Tongue (tissue), 2 donors: Measurements from ENCODE around the gene ORMDL1. TPM values are rescaled to one million over a fixed set of nuclear protein-coding genes. Genes with fewer than 3 reads are reported as not detected.

Experiments used
- DNase-seq: peaks from one replicate; pipeline ENCODE4 v3.0.0-alpha.2; 2015
- total RNA-seq: library from RNA; depleted of rRNA; stranded (reverse); fragments of >200 nt; gene quantifications from one replicate; pipeline ENCODE4 v1.2.3, GENCODE V29; 2014

Gene ORMDL1, protein sequence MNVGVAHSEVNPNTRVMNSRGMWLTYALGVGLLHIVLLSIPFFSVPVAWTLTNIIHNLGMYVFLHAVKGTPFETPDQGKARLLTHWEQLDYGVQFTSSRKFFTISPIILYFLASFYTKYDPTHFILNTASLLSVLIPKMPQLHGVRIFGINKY
- total RNA-seq = 64.8 TPM

DNA sequence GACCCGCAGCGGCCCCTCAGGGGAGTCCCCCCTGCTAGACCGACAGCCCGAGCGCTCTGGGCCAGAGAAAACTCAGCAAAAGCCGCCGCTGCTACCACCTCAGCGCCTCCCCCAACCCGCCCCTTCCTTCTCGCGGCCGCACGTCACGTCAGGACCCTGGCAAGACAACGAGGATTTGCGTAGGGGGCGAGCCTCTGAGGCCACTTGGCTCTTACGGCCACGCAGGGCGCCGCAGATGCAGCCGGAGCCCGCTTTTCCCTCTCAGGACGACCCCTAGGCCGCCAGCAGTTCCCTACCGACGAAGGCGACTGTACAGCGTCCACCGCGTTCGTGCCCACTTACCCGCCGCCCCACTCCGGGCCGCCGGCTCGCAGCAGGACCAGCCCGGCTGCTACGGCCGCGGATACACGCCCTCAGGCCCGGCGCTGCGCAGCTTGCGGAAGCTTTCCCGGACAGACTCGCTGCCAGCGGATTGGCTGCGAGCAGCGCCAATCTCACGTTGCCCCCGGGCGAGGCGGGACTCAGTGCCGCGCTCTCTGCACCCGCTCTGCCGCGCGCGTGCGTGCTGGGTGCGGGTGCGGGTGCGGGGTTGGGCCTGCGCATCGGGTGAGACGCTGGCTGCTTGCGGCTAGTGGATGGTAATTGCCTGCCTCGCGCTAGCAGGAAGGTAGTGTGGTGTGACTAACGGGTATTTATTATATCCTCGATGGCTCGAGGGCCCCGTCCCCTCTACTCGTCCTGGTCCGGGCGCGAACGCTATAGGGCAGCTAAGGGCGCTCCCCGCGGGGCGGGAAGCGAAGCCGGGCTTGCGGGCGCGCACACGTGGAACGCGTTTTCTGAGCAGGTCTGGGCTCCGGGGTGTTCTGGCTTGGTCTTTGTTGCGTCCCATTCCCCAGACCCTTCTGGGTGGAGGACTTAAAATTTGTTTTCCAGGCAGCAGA is at the start of gene ORMDL1, which contains the start of gene PMS1:
ORMDL1 (minus strand) TSS at position 413 of the 941 bp plus-strand sequence. CDS start 1,744 bp downstream, outside the sequence.
PMS1 (plus strand) TSS at position 524 of the 941 bp plus-strand sequence. CDS start 7,360 bp downstream, outside the sequence.
- DNase-seq = peak; percentile 98

DNA sequence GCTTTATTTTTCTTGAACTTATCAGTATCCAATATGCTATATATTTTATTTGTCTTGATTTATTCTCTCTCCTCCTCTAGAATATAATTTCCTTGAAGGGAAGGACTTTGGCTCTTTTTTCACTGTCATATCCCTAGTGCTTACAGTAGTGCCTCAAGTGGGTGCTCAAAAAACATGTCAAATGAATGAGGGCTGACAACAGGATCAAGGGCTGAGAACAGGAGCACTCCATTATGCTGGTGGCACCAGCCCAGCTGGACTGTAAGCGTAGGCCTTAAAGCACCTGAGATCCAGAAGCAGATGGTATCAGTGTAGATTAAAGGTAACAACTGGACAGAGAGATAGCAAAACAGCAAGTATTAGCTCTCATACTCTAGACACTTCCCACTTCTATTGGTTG is 46.4 kb upstream of the ORMDL1 start:
- DNase-seq = no peak

DNA sequence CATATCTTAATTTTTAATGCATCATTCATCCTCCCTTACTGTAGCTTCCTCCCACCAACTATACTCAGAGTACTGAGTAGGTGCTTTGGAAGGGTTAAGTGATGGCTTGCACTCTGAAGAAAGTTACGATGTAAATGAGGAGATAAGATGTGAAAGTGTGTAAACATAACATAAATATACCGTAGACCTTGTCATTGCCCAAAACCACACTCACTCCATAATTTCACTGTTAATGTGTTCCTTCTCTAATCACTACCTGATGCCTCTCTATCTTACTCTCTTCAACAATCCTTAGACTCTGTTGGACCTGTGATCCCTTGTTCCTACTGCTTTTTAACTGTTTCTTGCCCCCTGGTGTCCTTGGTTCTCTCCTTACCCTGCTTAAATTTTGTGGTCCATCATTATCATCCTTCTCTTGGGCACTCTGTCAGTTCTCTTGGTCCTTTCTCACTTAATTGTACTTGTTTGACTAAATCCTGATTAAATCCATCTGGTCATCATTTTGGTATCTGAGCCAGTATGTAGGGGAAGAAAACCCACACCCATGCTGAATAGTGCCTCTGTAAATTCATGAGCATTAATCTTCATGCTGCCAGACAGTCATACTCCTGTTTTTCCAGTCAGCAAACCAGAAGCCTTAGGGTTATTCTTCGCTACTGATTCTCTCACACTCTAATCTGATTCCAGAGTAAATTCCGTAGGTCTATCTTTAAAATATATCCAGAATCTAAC is 45.1 kb upstream of the ORMDL1 start:
- DNase-seq = no peak

DNA sequence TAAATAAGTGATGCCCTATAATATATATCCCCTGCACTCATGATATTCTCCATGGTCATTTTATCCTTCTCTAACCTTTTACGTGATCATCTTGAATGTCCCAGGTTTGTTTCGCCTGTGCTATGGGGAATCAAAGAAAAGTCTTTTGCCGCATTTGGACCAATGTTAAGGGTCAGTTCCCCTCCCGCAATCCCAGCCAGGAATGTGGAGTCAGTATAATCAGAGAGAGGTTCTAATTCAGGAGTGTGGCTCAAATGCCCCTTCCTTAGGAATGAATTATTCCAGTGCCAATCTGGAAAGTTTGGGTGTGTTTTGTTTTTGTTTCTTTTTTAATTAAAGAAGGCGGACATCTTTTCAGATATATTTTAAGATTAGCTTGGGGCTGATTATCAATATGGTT is 41.9 kb upstream of the ORMDL1 start:
- DNase-seq = no peak

DNA sequence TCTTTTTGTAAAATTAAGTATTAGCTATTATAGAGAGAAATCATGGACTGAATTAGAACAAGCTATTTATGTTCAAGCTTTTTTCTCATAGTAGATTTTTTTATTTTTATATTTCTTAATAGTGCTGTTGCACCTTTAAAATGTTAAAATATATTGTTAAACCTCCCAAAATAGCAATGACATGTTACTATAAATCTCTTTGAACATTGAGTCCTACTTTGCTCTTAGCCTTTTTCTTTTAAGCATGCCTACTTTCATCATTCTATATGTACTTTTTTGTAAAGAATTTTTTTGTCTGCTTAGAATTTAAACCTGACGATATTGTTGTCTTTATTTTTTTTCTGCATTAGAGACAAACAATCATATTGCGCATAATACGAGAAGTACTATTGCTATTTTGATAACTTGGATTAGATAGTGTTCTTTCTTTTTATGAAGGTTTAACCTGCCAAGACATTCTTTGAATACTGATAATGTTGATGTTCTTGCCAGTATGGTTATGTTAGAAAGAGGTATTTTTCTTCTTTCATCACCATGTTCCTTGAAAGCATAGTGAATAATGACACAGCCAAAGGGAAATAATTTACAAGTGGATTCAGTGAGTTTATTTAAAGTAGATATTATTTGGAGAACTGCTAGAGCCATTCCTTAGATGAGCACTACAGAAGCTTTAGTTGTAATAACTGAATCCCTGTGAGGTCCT is 40.7 kb upstream of the ORMDL1 start:
- DNase-seq = no peak

DNA sequence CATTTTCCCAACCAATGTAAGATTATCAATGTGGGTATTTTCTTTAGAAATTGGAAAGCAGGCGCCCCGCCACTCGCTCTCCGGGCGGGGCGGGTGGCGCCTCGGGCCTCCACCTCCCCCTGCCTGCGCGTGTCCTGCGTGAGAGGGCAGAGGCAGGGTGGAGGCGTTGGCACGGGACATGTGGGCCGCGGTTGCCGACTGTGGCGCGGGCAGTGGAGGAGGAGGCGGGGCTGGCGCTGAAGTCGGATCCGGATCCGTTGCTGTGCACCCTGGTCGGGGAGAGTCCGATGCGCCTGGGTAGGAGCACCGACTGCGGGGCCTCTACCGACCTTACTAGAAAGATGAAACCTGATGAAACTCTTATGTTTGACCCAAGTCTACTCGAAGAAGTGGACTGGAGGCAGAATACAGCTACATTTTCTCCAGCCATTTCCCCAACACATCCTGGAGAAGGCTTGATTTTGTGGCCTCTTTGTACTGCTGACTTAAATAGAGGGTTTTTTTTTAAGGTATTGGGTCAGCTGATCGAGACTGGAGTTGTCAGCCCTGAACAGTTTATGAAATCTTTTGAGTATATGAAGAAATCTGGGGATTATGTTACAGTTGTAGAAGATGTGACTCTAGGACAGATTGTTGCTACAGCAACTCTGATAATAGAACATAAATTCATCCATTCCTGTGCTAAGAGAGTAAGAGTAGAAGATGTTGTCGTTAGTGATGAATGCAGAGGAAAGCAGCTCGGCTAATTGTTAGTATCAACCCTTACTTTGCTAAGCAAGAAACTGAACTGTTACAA is 38.0 kb upstream of the ORMDL1 start:
- DNase-seq = no peak

DNA sequence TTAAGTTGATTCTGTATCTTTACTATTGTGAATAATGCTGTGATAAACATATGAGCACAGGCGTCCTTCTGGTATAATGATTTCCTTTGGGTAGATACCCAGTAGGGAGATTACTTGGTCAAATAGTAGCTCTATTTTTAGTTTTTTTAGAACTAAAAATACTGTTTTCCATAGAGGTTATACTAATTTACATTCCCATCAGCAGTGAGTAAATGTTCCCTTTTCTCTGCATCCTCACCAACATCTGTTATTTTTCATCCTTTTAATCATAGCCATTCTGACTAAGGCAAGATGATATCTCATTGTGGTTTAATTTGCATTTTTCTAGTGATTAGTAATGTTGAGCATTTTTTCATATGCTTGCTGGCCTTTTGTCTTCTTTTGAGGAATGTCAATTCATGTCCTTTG is 35.2 kb upstream of the ORMDL1 start:
- no peak for DNase-seq

DNA sequence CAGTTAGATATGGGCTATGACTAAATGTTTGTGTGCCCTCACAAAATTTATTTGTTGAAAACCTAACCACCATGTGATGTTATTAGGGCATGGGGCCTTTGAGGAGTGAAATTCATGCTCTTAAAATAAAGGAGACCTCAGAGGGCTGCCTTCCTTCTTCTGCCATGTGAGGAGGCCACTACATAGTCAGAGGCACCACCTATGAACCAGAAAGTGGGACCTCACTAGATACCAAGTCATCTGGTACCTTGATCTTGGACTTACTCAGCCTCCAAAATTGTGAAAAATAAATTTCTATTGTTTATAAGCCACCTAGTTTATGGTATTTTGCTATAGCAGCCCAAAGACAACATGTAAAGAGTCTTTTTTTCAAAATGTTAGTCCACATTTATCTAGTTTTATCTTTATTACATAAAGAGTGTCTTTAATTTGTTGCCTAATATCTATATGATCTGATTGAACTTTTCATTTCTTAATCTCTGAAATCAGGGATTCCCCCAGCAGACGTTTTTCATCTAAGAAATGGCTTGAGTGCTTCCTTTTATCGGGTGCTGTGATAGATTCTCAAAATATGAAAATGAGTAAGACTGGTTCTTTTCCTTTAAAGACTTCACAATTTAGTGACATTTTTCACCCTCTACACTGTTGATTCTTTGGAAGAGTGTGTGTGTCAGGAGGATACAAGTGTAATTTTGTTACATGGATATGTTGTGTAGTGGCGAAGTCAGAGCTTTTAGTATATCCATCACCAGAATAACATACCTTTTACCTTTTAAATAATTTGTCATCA is 34.3 kb upstream of the ORMDL1 start:
- DNase-seq = no peak

DNA sequence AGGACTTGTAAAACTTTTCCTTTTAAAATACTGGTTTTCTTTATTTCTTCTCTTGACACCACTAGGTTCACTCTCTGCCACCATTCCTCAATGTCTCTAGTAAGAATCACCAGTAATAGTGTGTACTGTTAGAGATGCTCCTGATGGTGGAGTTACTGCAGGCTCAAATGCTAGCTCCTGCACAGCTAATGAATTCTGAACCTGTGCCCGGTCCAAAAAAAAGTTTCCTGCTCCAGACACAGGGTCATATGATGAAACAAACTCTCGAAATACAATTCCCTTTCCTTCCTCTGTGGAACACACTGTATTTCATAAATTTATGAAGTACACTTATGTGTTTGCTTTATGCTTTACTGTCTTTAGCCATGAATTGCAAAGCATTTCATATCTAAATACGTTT is 19.3 kb upstream of the ORMDL1 start:
- no peak for DNase-seq

DNA sequence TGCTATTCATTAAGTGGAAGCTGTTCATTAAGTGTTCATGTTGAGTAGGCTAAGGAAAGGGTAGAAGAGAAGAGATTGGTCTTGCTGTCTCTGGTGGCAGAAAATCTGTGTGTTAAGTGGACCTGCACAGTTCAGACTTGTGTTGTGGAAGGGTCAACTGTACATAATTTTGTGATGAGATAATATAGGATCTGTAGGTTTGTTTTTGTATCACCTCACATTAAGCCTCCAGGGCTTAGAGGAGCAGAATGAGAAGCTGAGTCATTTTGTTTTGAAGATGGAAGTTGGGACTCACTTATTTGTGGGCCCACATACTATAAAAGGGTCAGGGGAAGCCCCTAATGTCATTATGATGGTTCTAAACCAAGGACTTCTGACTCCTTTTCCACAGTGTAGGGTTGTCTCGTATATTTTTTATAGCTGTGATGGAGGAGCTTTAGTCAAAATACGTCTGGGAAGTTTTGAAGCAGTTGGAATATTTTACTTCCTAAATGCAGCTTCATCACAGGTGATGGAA is 18.3 kb upstream of the ORMDL1 start:
- no peak for DNase-seq

DNA sequence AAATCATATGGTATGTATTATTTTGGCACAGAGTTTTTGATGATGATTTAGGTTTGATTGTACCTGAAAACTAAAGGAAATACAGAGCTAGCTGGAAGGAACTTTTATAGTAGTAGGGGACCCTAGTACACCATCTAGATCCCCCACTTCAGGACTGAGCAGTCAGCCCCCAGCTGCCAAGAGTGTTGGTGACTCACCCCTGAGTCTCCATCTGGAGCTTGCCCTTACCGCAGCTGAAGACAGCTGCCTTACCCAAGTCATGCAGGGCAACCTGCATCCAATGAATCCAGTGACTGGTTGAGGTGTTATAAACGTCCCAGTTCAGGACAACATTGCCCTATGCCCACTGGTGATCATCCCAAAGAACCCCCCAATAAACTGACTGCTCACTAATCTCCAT is 15.4 kb upstream of the ORMDL1 start:
- no peak for DNase-seq

DNA sequence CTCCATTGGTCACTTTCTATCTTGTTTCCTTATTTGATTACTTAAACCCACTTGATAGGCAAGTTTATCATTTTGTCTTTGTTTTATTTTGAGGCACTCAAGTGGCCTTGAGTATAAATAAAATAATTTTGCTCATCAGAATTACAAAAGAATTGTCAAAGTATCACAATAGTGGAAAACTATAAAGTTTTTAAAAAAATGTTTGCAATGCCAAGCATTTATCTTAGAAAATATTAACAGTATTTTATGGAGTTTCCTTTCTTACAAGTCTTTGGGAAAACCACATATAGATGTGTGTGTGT is 14.8 kb upstream of the ORMDL1 start:
- no peak for DNase-seq

DNA sequence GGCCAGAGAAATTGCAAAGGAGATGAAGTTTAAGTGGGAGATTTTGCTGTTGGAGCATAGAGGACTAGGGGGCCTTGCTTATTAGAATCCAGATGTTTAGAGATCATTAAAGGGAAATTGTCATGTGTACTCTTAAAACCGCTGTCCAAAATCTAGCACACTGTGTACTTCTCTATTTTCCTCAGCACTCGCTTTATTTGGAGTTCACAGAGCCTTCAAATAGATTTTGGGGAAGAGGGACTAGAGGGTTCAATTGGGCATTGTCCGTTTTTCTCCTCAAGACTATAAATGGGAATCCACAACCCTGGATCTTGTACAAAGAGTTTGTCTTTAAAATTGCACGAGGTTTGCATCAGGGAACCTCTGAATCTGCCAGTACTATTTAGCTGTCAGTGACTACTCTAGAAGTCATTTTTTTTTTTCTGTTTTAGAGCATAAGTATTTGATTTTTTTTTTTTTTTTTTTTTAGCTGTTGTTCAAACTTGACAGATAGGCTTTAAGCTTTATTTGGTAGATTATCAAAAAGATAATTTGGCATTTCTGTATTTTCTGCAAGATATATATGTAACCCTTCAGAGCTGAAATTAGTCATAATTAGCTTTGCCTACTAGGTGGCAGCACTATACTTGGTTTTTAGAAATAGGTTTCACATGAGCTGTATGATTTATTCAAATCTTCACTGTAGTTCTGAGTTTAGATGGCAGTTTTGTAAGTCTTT is 14.3 kb upstream of the ORMDL1 start:
- peak; percentile 56 for DNase-seq

DNA sequence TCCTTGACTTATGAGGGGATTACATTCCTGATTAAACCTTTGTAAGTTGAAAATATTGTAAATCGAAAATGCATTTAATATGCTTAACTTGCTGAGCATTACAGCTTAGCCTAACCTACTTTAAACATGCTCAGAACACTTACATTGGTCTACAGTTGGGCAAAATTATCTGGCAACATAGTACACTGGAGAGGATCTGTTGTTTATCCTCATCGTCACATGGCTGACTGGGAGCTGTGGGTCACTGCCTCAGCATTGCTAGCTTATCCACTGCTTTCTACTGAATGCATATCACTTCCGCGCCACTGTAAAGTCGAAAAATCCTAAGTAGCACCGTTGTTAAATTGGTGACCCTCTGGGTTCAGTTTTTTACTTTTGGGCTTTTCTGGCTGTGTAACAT is 13.8 kb upstream of the ORMDL1 start:
- no peak for DNase-seq

DNA sequence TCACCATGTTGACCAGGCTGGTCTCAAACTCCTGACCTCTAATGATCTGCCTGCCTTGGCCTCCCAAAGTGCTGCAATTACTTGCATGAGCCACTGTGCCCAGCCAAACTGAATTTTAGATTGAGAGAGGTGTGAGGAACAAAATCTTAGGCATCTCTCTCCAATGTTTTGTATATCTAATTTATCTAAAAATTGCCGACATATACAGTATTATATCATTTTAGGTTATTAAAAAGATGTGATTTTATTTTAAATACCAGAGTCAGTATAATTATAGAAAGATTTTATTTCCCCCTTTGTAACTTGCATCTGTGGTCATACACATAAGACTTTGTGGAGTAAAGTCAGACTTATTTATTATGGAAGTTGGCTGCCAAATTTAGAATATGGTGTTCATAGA is 10.2 kb upstream of the ORMDL1 start:
- no peak for DNase-seq

DNA sequence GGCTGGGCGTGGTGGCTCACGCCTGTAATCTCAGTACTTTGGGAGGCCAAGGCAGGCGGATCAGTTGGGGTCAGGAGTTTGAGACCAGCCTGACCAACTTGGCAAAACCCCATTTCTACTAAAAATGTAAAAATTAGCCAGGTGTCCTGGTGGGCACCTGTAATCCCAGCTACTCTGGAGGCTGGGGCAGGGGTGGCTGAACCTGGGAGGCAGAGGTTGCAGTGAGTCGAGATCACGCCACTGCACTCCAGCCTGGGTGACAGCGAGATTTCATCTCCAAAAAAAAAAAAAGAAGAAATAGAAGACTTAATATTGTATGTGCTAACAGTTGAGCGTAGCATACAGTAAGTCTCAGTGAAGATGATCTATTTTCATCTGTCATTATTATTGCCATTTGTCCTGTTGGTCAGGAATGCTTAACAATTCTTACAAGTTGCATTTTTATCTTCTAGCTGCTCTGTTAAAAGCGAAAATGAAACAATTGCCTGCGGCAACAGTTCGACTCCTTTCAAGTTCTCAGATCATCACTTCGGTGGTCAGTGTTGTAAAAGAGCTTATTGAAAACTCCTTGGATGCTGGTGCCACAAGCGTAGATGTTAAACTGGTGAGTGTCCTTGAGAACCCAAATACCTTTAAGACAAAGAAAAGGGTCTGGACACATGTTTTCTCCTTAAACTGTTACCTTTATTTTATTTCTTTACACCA is 7.4 kb upstream of the ORMDL1 start:
- DNase-seq = no peak

DNA sequence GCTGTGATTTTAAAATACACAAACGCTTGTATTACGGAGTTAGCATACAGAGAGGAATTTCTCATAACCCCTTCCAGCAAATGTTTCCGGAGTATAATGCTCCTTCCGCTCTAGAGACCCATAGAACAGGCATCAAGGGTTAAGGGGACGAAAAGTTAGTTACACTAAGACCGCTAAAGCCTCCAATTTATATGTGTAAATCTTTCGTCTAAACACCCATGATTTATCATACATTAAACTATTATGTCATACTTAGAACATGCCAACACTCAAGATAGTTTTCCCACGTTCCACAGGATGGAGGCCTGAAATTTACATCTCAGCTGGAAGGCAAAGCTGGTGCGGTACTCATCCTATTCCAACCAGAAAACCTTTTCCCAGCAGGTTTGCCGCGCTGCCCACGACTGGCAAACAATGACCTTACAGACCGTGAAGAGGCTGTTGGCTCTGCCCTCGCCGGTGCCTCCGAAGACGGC is 650 bp downstream of the ORMDL1 start:
- DNase-seq = peak; percentile 65

DNA sequence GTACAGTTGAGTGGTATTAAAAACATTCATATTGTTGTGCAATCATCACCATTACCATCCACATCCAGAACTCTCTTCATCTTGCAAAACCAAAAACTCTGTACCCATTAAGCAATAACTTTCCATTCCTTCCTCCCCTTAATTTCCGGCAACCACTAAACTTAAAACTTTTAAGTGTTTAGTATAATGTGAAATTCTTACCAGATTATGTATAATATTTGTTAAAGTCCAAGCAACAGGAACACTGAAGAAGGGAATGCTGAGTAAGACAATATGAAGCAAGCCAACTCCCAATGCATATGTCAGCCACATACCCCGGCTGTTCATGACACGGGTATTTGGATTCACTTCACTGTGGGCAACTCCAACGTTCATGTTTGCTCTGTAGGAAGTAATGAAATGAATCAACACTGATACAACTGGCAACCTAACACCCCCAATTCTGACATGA is 1.9 kb downstream of the ORMDL1 start:
- no peak for DNase-seq

DNA sequence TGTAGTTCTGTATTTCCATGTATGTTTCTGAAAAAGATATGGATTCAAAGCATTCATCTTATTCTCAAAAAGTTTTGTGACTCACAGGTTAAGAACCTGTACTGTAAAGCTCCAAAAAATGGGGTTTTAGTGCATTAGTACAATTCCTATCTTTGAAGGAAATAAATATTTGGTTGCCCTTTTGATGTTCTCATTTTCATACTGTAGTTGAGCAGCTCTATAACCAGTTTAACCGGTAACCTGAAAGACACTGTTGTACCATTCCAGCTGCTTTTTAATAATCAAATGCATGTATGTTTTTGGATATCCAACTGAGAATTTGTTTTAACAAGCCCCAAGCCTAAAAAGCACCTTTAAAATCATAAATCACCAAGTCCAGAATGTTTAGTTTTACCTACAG is 11.9 kb downstream of the ORMDL1 start:
- DNase-seq = no peak
